AG09309 (cell line): ENCODE data around the gene GNG14.

Experiments
- DNase-seq: peaks from one replicate; pipeline ENCODE4 v3.0.0-alpha.2; 2010; ENCODE audit warnings: low read depth
- H3K4me3 ChIP-seq: 2 replicates; pipeline ENCODE4 v1.5.1; 2011; ENCODE audit warnings: mild to moderate bottlenecking, low read depth, low read length, moderate library complexity; ENCODE audit not compliant: control insufficient read depth
- TF ChIP-seq, protein P1 (sequence below): IDR thresholded peaks from 2 replicates; pipeline ENCODE4 v1.5.1; 2011; ENCODE audit warnings: mild to moderate bottlenecking, low read depth, low read length, inconsistent platforms; ENCODE audit not compliant: insufficient read depth, control insufficient read depth; ENCODE audit errors: missing control alignments

The GNG14 gene

DNA sequence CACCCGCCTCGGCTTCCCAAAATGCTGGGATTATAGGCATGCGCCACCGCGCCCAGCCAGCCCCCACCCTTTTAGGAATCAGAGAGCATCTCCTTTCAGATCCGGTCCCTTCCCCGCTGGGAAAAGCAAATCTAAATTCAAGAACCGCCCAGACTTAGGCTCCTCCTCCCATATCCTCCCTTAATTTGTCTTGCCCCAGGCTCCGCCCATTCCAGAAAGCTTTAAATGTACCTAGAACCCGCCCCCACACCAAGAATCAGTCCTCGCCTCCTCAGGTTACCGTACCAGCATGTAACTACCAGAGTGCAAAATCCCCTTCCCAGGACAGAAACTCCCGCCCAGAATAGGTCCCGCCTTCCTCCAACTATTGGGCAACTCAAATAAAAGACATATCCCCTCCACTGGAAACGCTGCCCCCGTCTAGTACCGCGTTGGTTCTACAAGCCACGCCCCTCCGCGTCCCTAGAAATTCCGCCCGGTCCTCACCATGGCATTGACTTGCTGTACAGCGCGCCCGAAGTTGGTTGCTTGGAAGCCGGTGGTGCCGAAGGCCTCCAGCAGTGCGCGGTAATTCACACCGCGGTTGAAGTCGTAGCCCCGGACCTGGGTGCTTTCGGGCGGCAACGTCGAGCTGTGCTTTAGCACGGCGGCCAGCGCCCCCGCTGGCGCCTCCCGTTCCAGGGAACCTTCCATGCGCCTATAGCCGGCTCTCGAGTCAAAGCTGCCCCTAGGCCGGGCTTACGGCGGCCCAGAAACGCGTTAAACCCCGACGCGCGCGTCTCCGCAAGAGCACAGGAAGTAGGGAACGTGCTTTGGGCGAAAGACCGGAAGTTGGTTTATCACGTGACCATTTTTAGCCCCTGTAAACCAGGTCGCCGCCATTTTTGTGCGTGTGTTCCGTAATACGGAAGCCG, 6.5 kb upstream of the GNG14 start, which contains the start of gene DHPS:
Gene DHPS (minus strand): TSS at position 807 of the 914 bp plus-strand sequence. CDS start 114 bp downstream, at position 693.
- TF ChIP-seq, protein P1, sequence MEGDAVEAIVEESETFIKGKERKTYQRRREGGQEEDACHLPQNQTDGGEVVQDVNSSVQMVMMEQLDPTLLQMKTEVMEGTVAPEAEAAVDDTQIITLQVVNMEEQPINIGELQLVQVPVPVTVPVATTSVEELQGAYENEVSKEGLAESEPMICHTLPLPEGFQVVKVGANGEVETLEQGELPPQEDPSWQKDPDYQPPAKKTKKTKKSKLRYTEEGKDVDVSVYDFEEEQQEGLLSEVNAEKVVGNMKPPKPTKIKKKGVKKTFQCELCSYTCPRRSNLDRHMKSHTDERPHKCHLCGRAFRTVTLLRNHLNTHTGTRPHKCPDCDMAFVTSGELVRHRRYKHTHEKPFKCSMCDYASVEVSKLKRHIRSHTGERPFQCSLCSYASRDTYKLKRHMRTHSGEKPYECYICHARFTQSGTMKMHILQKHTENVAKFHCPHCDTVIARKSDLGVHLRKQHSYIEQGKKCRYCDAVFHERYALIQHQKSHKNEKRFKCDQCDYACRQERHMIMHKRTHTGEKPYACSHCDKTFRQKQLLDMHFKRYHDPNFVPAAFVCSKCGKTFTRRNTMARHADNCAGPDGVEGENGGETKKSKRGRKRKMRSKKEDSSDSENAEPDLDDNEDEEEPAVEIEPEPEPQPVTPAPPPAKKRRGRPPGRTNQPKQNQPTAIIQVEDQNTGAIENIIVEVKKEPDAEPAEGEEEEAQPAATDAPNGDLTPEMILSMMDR, result no peak
- H3K4me3 ChIP-seq, result peak within 1 kb of the TSS; percentile 60
- DNase-seq, result peak; percentile 91

DNA sequence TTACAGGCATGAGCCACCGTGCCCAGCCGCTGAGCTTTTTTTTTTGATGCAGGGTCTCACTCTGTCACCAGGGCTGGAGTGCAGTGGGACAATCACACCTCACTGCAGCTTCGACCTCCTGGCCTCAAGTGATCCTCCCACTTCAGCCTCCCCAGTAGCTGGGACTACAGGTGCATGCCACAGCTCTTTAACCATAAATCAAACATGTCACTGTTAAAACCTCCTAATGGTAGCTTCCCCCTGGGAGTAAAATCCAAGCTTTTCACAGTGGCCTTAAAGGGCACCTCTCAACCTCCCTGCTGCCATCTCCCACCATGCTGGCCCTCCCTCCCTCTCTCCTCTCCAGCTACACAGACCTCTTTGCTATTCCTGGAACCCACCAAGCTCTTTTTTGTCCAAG, 2.0 kb upstream of the GNG14 start:
- TF ChIP-seq, protein P1, result no peak
- H3K4me3 ChIP-seq, result no peak overlapping the region
- DNase-seq, result no peak

DNA sequence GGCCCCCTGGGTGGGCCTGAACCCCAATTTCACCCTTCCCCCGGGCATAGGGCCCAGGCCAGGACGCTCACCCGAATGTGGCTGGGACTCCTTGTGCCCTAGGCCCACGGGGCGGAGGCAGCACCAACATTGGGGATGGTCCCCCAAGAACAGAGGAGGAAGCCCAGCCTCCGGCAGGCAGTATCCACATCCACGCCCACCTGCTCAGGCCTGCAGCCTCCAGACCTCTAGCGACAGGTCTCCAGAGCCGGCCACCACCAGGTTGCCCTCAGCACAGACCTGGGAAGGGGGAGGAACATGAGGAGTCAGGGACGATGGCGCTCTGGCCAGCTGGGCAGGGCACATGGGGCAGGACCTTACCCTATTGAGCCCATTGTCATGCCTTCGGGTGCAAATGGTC, 1.2 kb downstream of the GNG14 start:
- DNase-seq, result no peak
- TF ChIP-seq, protein P1, result no peak
- no peak overlapping the region for H3K4me3 ChIP-seq

DNA sequence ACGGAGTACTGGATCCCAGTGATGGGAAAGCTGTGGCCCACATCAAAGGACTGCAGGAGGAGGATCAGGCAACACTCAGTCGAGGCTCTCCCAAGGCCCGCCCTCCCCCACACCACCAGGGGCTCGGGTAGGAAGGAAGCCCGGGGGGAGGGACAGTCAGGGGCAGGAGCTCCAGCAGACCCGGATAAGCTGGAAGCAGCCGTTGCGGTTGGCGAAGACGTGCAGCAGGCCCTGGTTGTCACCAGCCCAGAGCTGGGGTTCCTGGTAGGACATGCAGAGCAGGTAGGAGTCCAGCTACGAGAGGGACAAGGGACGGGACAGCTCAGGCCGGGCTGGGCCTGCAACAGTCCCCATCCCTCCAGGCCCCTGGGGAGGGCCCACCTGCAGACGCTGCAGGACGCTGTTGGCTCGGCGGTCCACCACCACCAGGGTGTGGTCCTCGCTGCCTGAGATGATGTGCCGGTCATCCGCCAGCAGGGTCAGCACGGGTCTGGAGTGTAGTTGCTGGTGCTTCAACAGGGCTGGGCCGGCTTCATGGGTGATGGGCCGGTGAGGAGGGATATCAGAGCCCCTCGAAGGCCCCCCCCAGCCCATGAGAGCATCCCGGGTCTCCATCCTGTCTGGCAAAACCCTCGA, 1.9 kb downstream of the GNG14 start:
- TF ChIP-seq, protein P1, result no peak
- no peak for DNase-seq
- no peak overlapping the region for H3K4me3 ChIP-seq

DNA sequence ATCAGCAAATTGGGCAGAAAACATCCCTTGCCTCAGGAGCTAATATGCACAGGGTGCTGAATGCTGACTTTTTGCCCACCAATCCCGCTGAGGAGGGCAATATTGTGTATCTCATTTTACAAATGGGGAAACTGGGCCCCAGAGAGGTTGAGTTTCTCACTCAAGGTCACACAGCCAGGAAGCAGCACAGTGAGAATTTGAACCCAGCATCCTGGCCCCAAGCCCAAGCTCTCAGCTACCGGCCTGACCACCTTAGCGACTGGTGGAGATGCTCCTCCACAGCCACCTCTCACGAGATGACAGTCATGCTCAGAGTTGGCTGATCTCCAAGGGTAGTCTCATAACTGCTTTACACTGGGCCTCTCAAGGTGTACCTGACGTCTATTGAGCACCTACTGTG, 5.2 kb downstream of the GNG14 start:
- no peak for DNase-seq
- TF ChIP-seq, protein P1, result no peak
- H3K4me3 ChIP-seq, result no peak overlapping the region

DNA sequence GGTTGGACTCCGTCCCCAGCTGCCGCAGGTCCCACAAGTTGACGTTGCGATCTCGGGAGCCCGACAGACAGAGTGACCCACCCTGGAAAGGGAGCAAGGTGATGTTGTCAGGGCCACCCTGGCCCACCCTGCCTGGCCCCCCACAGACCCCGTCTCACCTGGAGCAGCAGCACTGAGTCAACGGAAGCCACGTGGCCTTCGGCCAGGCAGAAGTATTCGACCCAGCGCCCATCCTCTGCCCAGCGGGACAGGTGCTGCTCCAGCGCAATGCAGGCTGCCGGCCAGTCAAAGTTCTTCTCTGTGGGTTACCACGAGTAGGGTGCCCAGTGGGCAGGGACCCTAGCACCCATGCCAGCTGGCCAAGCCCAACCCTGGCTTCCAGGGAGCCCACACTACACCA, 6.8 kb downstream of the GNG14 start:
- no peak for DNase-seq
- TF ChIP-seq, protein P1, result no peak
- no peak overlapping the region for H3K4me3 ChIP-seq
